T-helper 1 cell treated with Interleukin-12 subunit alpha and Interleukin-12 subunit beta and Interleukin-4 antibody, amounts not matched to agents 30 ng/mL and 1 ng/mL, for 36 hours (primary cell): ENCODE measurements around the gene SLC22A23. TPM values are rescaled to one million over a fixed set of nuclear protein-coding genes. Genes with fewer than 3 reads are reported as not detected.
"Not testable (repeated sequence)": the region's sequence is repeated elsewhere in the genome, so short reads cannot be mapped to it uniquely, and the experiment has no call there.

Source experiments
- intact Hi-C: fragments of 100-400 bp; cut with micrococcal nuclease; formaldehyde crosslinking; loops from one replicate; pipeline ENCODE4 v1.15.1; 2024
- total RNA-seq: library from RNA; stranded (reverse); gene quantifications from 2 replicates; pipeline ENCODE4 v1.2.3, GENCODE V29; 2022

Gene SLC22A23
- total RNA-seq, 1 donor from 2014 or later: 0.42 TPM

- intact Hi-C loops: loop anchor here (1.0 kb wide), 1 partner anchor 10 kb away; no protein-coding TSS in a partner anchor
These were observed 67.3 kb downstream of the SLC22A23 start for GRCh38 chr6:3389390-3390167.

- intact Hi-C loops: no loop called here
These were observed 68.1 kb downstream of the SLC22A23 start for GRCh38 chr6:3388786-3389185.

GRCh38 chr6:3386374-3386857 lies 70.4 kb downstream of the SLC22A23 start:
- intact Hi-C loops: no loop called here

- intact Hi-C loops: no loop called here
These were observed 71.1 kb downstream of the SLC22A23 start for GRCh38 chr6:3385660-3386151.

GRCh38 chr6:3385181-3385580 lies 71.7 kb downstream of the SLC22A23 start:
- intact Hi-C loops: not testable (repeated sequence)

- intact Hi-C loops: no loop called here
These were observed 72.4 kb downstream of the SLC22A23 start for GRCh38 chr6:3384241-3385143.

GRCh38 chr6:3383525-3383924 lies 73.3 kb downstream of the SLC22A23 start:
- intact Hi-C loops: no loop called here

- intact Hi-C loops: no loop called here
These were observed 74.2 kb downstream of the SLC22A23 start for GRCh38 chr6:3382326-3383279.

- intact Hi-C loops: no loop called here
These were observed 75.5 kb downstream of the SLC22A23 start for GRCh38 chr6:3381233-3381921.

GRCh38 chr6:3380344-3381232 lies 76.3 kb downstream of the SLC22A23 start:
- intact Hi-C loops: no loop called here

GRCh38 chr6:3379482-3380060 lies 77.3 kb downstream of the SLC22A23 start:
- intact Hi-C loops: loop anchor here (1.0 kb wide), 1 partner anchor 11 kb away; no protein-coding TSS in a partner anchor

GRCh38 chr6:3378808-3379207 lies 78.0 kb downstream of the SLC22A23 start:
- intact Hi-C loops: loop anchor here (1.0 kb wide), 1 partner anchor 11 kb away; no protein-coding TSS in a partner anchor

GRCh38 chr6:3378398-3378782 lies 78.5 kb downstream of the SLC22A23 start:
- intact Hi-C loops: not testable (repeated sequence)

GRCh38 chr6:3377536-3378397 lies 79.1 kb downstream of the SLC22A23 start:
- intact Hi-C loops: no loop called here

GRCh38 chr6:3376893-3377535 lies 79.8 kb downstream of the SLC22A23 start:
- intact Hi-C loops: no loop called here

- intact Hi-C loops: no loop called here
These were observed 80.8 kb downstream of the SLC22A23 start for GRCh38 chr6:3376064-3376463.

- intact Hi-C loops: no loop called here
These were observed 83.2 kb downstream of the SLC22A23 start for GRCh38 chr6:3373597-3374203.
